ENCODE results near the gene LACTB. TPM values are rescaled to one million over a fixed set of nuclear protein-coding genes. Genes with fewer than 3 reads are reported as not detected.

LACTB gene
- total and polyA plus RNA-seq, 7 donors: 7.2 to 32.4 (median 11.2) TPM

DNA sequence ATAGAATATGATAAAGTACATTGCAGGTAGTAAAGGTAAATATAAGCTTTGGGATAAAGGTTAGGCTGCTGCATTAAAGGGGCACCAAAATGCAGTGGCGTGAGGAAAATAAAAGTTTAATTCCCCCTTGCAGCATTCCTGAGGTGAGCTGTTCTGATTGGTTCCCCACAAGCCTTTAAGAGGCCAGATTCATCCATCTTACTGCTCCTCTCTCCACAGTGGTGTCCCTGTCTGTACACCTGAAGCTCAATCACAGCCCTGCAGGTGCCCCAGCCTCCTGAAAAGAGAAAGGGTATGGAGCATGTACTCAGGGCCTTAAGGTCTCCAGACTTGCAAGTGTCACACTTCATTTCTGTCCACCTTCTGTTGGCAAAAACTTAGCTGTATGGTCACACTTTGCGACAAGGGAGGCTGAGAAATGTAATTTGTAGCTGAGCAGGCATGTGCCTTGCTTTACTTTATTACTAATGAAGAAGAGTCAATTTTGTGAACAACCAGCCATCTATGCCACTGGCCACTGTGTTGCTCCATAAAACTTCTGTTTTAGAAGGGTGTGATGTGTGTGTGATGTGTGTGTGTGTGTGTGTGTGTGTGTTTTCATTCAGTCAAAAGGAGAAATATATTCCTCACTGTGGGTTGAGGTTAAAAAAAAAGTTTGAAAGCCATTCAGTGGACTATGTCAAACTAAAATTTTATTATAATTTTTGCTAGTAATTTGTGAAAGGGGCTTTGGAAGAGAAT is 12.8 kb downstream of the LACTB start:
- no peak overlapping the region for H3K4me3 ChIP-seq
- DNase-seq: no peak
- intact Hi-C loops (cut with DNase I): no loop called here
- H3K36me3 ChIP-seq: peaks cover 0 to 16% (median under 1%) of the 10 kb centered on the region in 4 donors
- H3K27me3 ChIP-seq: no peaks in the 10 kb centered on the region
- H3K27ac ChIP-seq: peak overlapping the region in 1 of 4 donors; percentile 57
- WGBS, 2 donors: 92 to 97% methylated on average over 2 of the region's 2 CpGs
- H3K4me1 ChIP-seq: peaks cover 0 to 4% (median 0%) of the 10 kb centered on the region in 4 donors
- H3K9me3 ChIP-seq: no peaks in the 10 kb centered on the region
- TF ChIP-seq, protein P1, sequence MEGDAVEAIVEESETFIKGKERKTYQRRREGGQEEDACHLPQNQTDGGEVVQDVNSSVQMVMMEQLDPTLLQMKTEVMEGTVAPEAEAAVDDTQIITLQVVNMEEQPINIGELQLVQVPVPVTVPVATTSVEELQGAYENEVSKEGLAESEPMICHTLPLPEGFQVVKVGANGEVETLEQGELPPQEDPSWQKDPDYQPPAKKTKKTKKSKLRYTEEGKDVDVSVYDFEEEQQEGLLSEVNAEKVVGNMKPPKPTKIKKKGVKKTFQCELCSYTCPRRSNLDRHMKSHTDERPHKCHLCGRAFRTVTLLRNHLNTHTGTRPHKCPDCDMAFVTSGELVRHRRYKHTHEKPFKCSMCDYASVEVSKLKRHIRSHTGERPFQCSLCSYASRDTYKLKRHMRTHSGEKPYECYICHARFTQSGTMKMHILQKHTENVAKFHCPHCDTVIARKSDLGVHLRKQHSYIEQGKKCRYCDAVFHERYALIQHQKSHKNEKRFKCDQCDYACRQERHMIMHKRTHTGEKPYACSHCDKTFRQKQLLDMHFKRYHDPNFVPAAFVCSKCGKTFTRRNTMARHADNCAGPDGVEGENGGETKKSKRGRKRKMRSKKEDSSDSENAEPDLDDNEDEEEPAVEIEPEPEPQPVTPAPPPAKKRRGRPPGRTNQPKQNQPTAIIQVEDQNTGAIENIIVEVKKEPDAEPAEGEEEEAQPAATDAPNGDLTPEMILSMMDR (IDR thresholded peaks at IDR 0.05): no peak
- TF ChIP-seq EP300 (IDR thresholded peaks at IDR 0.05) (no peak), POLR2AphosphoS5 (IDR thresholded peaks at IDR 0.05) (no peak), POLR2A (IDR thresholded peaks at IDR 0.05) (no peak)

DNA sequence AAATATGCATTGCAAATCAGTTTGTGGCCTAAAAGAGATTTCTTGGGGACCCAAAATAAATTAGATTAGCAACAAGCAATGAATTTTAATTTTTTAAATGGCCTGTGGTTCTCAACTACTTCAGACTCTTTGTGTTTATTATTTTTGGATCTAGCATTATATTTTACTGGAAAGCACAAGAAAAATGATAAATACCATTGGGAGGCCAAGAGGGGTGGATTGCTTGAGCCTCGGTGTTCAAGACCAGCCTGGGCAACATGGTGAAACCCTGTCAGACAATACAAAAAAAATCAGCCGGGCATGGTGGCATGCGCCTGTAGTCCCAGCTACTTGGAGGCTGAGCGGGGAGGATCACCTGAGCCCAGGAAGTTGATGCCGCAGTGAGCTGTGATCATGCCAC is 13.6 kb downstream of the LACTB start:
- no peaks in the 10 kb centered on the region for H3K9me3 ChIP-seq
- intact Hi-C loops (cut with DNase I): no loop called here
- no peaks in the 10 kb centered on the region for H3K27me3 ChIP-seq
- H3K4me1 ChIP-seq: peaks cover 0 to 4% (median 0%) of the 10 kb centered on the region in 4 donors
- 94 to 98% methylated on average over 5 of the region's 5 CpGs for WGBS, 2 donors
- TF ChIP-seq POLR2AphosphoS5 (IDR thresholded peaks at IDR 0.05): no peak
- no peak for TF ChIP-seq POLR2A (IDR thresholded peaks at IDR 0.05)
- TF ChIP-seq, protein P1 (IDR thresholded peaks at IDR 0.05): no peak
- no peak for TF ChIP-seq EP300 (IDR thresholded peaks at IDR 0.05)
- H3K4me3 ChIP-seq: no peak overlapping the region
- H3K27ac ChIP-seq: no peak overlapping the region
- peaks cover 0 to 8% (median 0%) of the 10 kb centered on the region in 4 donors for H3K36me3 ChIP-seq
- DNase-seq: no peak

DNA sequence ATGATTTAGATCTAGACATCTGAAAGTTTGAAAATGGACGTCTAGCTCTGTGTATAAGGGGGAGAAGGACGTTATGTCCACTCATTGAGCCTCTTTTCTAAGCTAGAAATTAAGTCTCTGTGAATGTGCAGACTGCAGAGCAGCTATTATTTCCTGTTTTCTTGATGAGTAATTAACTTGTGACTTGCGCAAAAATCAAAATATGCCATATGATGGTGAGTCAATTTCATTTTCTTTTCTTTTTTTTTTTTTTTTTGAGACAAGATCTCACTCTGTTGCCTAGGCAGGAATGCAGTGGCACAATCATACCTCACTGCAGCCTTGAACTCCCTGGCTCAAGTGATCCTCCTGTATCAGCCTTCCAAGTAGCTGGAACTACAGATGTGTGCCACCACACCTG is 14.1 kb downstream of the LACTB start:
- TF ChIP-seq, protein P1 (IDR thresholded peaks at IDR 0.05): no peak
- TF ChIP-seq POLR2AphosphoS5 (IDR thresholded peaks at IDR 0.05): peak in 1 of 4 donors; percentile 29
- intact Hi-C loops (cut with DNase I): no loop called here
- Histone ChIP-seq H3K4me3 (no peak overlapping the region), H3K27ac (no peak overlapping the region), H3K27me3 (no peaks in the 10 kb centered on the region), H3K9me3 (no peaks in the 10 kb centered on the region), H3K4me1 (peaks cover 0 to 4% (median 0%) of the 10 kb centered on the region in 4 donors), H3K36me3 (peaks cover 0 to 4% (median 0%) of the 10 kb centered on the region in 4 donors)
- DNase-seq: no peak
- 80 to 81% methylated on average over 3 of the region's 3 CpGs for WGBS, 2 donors

DNA sequence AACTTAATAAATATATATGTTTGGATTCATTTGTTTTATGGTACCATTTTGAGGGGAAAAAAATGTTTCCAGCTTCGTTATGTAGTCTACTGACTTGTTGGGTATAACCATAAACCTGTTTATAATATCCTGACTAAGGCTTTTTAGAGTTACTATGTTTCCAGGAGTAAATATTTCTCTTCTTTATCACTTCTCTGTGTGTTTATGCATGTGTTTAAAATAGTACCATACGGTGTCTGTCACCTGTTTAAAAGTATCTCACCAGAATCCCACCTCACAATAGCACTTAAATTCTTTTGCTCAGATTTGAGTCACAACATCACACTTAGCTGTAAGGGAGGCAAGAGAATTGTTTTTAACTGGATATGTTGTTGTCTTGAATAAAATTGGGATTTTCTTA is 15.1 kb downstream of the LACTB start:
- Histone ChIP-seq H3K4me3 (no peak overlapping the region), H3K36me3 (peaks cover 0 to 7% (median 0%) of the 10 kb centered on the region in 4 donors), H3K9me3 (no peaks in the 10 kb centered on the region), H3K27me3 (no peaks in the 10 kb centered on the region), H3K27ac (no peak overlapping the region), H3K4me1 (peaks cover 0 to 4% (median 0%) of the 10 kb centered on the region in 4 donors)
- 92 to 94% methylated on average over 2 of the region's 2 CpGs for WGBS, 2 donors
- intact Hi-C loops (cut with DNase I): no loop called here
- TF ChIP-seq POLR2AphosphoS5 (IDR thresholded peaks at IDR 0.05) (no peak), POLR2A (IDR thresholded peaks at IDR 0.05) (no peak), EP300 (IDR thresholded peaks at IDR 0.05) (no peak)
- TF ChIP-seq, protein P1 (IDR thresholded peaks at IDR 0.05): no peak
- DNase-seq: no peak
